Islet precursor cell (in vitro differentiated cells): Measurements from ENCODE around the gene RGS5.
A peak's percentile ranks its signal among the peaks of the same experiment; 100 is the strongest.

Experiments
- DNase-seq: peaks from one replicate; pipeline ENCODE4 v3.0.0-alpha.2; 2018

The RGS5 gene

DNA sequence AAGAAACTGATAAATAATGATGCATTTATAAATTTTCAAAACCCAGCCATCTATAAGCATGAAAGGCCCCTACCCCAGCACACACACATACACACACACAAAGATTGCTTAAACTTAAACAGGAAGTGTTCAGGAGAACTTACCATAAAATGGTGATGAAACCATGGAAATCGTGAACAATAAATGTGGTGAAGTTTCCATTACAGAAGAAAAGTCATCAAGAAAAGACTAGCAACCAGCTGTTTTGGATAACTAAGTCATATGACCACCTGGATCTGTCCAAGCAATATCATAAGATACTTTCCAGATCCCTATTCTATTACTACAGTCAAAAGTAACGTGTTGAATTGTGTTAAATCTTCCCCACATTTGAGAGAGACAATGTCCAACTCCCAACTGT is 24.1 kb downstream of the RGS5 start:
- DNase-seq: no peak

- DNase-seq: no peak
Observed at GRCh38 chr1:163176797-163177196, 25.9 kb downstream of the RGS5 start.

DNA sequence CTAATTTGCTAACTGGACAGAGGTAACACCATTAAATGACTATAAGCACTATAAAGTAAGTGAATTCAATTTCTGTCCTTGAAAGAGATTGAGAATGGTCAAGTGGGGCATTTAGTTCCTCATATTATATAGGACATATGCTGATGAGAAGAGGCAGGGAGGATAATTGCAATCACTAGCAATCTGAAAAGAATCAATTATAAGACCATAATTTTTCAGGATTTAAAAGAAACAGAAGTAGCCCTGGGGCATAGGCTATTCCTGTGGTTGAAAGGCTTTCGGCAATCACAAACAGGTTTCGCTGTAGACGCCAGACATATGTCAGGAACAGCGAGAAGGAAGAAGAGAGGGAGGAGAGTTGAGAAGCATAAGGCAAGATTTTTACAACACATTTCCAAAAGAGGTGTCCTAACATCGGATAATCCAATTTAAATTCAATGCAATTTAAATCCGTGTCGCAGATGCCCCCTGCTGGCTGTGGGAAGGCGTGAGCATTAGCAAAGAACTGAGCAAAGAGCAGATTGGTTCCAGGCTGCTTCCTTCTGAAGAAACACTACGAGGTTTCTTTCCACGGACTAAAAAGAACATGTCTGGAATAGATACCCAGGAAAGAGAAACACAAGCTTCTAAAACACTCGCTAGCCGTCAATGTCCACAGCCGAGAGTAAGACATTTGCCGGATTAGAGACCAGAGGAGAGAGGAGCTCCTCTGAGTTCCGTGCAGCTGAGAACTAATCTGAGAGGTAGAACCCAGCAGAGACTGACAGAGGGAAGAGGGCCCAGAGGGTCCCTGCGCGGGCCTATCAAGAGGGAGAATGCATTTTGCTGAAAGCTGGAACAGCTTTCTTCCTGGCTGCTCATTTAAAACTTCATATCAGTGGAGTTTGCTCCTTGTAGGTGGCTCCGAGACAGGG is 27.9 kb downstream of the RGS5 start:
- peak; percentile 71 for DNase-seq

DNA sequence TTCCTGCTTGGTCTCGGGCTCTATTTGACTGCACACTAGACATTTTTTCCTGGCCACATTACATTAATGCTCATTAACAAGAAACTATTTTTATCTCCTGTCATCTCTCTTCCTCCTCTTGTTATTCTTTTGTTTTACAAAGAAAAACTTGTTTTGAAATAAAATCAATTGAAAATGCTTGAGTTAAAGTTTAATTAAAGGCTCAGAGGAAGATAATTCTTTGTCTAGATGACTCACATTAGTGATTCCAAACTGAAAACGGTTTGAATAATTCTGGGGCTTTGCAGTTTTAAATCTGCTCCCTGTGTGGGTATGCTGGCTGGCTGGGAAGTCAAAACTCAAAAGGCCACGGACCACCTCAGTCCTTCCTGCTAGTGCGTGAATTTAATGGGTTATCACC is 29.6 kb downstream of the RGS5 start:
- no peak for DNase-seq

GRCh38 chr1:163172596-163172995 is 30.1 kb downstream of the RGS5 start:
- DNase-seq: no peak

DNA sequence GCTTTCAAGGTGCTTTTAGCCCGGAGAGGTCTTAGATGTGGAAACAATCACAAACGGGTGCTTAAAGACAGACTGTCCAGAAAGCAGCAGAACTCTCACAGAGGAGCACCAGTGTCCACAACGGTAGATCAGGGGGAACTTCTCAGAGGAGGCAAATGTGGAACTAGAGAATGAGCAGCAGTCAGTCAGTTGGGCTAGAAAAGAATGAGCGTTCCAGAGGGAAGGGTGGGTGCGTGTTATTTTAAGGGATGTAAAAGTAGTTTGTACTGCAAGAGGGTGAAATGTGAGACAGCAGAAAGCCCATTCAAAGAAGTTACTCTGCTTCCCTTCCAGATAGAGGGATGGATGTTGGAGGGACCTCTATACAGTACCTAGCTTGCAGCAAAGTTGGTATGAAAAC is 30.9 kb downstream of the RGS5 start:
- DNase-seq: no peak

GRCh38 chr1:163170975-163171676 is 31.6 kb downstream of the RGS5 start:
- no peak for DNase-seq

DNA sequence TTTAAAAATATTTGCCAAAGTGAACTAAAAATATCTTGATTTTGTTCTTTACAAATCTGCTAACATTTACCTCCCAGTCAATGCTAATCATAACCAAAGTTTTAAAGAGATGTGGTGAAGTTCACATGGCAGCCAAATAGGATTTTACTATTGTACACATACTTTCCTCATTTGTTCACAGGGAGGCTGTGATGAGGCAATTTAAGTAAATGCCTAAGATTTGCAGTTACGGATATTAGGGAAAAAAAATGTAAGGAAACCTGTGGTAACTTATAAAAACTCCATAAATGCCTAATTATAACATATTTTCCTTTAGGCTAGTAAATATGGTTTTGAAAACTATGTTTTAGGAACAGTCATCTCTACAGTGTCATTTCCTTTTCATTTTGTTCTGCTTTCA is 32.4 kb downstream of the RGS5 start:
- DNase-seq: no peak

GRCh38 chr1:163169553-163169952 is 33.2 kb downstream of the RGS5 start:
- DNase-seq: no peak

DNA sequence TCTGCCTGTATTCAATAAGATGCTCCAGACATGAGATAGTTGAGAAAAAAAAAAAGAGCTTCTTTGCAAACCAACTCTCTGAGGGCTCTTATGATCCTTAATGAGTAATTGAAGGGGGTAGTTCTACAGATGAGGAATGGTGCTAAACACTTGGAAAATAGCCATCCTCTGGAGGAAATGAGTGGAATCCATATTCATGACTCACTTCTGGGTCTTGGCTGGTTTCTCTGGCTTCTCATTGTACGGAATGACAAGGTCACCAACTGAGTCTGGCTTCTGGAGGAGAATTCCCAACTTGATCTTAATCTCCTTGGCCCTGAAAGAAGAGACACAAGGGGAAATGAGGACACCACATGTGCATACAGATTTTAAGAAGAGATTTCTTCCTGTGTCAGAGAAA is 34.7 kb downstream of the RGS5 start:
- peak; percentile 72 for DNase-seq

- DNase-seq: no peak
Observed at GRCh38 chr1:163166886-163167555, 35.7 kb downstream of the RGS5 start.

GRCh38 chr1:163165119-163165518 is 37.6 kb downstream of the RGS5 start:
- no peak for DNase-seq

GRCh38 chr1:163163881-163164582 is 38.7 kb downstream of the RGS5 start:
- no peak for DNase-seq

GRCh38 chr1:163163163-163163562 is 39.6 kb downstream of the RGS5 start:
- no peak for DNase-seq

DNA sequence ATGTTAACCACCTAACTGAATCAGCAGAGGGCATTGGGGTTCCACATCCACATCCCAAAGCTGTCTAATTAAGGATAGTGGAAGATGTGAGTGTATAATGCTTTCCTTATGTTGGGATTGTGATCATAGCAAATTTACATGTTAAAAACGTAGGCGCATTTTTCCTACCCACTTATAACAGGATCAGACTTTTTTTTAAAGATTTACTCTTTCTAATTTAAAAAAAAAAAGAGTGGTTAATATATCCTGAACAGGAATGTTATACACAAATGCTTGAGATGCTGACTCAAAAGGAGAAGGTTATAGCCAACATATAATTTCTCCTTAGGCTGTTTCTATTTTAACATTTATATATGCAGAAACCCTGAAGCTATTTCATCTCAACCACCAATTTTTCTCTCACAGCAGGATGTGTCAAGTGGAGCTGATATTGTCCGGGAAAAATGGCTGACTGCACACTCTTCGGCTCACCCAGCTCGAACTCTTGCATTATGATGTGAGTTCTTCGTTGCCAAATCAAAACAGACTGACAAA is 40.3 kb downstream of the RGS5 start:
- DNase-seq: no peak

DNA sequence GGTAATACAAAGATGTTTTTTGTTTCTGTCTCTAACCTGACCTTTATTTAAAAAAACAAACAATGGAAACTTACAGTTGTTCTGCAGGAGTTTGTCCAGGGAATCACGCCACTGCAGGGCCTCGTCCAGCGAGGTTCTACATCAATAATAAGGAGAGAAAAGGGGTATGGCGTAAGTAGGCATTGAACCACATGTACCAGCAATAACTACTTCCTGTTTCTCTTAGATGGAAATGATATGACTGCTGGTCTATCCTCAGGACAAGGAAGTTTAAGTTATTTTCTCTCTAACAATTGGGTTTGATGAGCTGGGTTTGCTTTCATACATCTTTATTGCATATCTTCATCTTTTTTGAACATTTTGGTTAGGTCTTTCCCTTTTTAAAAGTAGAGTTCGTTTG is 40.9 kb downstream of the RGS5 start:
- no peak for DNase-seq

GRCh38 chr1:163161337-163161736 is 41.4 kb downstream of the RGS5 start:
- DNase-seq: no peak

- no peak for DNase-seq
Observed at GRCh38 chr1:163155606-163156005, 47.1 kb downstream of the RGS5 start.

DNA sequence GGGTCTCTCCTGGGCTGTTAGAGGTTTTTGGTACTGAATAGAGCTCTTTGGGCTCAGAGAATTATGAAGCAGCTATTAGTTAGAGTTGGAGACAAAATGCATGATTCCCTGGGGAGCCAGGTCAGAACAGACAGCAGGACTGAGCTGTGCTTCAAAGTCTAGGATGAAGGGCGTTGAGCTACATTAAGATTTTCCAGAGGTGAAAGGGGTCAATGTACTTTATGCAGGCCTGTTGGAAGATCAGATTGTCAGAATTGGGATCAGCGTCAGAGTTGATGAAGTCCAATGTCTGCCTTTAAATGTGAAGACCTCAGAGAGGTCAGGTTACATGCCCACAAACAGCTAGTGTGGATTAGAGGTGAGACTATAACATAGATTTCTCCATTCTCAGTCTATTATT is 53.8 kb downstream of the RGS5 start:
- DNase-seq: no peak

- DNase-seq: no peak
Observed at GRCh38 chr1:163147019-163147418, 55.7 kb downstream of the RGS5 start.

DNA sequence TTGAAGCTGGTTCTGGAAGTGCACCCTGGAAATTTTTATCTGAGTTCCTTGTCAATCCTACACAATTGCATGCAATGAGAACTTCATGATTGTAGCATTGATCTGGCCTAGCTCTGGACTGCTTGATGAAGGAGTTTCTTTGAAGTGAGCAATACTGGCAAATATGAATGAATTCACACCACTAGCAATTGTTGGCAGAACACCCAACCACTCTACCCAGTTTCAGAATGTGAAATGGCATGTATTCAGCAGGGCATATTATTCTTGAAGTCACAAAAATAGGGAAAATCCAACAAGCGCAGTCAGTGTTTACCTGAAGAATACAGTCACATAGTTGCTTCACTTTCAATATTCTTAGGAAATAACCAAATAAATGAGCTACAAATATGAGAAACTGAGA is 57.3 kb downstream of the RGS5 start:
- DNase-seq: no peak

GRCh38 chr1:163144418-163144817 is 58.3 kb downstream of the RGS5 start:
- DNase-seq: no peak

GRCh38 chr1:163142152-163142551 is 60.6 kb downstream of the RGS5 start:
- no peak for DNase-seq
